GM12873 (cell line): ENCODE data around the gene RNF112.

Experiments
- TF ChIP-seq, protein P1 (sequence below): IDR thresholded peaks from 2 replicates; pipeline ENCODE4 v1.5.1; 2012; ENCODE audit warnings: low read depth, mild to moderate bottlenecking, moderate library complexity, low read length, control low read depth; ENCODE audit not compliant: insufficient read depth; ENCODE audit errors: missing control alignments

RNF112 gene

DNA sequence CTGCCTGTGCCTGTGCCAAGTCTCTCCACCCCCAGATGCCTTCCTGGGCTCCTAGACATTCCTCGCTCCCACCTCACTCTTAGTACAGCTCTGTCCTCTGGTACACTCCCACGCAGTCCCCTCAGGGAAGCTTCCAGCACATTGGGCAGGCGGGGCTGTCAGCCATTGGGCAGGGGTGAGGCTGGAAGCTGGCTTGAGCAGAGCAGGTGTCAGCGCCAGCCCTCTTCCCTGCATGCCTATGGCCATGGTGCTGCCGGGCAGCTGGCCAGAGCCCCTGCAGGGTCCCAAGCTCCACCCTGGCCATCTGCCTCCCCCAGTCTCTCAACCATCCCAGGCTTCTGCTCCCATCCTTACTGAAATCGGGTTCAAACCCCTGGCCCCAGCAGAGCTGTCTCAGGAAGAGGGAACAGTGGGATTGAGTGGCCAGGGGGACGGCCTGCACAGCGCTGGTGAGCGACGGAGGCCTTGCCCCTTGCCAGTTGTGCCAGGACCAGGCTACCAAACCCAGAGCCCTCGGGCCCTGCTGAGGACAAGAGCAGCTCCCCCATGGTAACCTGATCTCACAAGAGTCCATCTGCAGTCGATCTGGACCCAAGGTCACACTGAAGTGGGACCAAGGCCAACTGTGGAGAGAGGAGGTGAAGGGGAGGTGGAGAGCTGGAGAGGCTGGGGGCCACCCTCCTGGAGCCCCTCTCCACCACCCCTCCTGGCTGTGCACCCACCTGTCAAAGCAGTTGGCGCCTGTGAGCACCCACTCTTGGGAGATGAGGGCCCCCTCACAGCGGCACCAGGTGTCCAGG is 46.1 kb upstream of the RNF112 start:
- TF ChIP-seq, protein P1, sequence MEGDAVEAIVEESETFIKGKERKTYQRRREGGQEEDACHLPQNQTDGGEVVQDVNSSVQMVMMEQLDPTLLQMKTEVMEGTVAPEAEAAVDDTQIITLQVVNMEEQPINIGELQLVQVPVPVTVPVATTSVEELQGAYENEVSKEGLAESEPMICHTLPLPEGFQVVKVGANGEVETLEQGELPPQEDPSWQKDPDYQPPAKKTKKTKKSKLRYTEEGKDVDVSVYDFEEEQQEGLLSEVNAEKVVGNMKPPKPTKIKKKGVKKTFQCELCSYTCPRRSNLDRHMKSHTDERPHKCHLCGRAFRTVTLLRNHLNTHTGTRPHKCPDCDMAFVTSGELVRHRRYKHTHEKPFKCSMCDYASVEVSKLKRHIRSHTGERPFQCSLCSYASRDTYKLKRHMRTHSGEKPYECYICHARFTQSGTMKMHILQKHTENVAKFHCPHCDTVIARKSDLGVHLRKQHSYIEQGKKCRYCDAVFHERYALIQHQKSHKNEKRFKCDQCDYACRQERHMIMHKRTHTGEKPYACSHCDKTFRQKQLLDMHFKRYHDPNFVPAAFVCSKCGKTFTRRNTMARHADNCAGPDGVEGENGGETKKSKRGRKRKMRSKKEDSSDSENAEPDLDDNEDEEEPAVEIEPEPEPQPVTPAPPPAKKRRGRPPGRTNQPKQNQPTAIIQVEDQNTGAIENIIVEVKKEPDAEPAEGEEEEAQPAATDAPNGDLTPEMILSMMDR = no peak

DNA sequence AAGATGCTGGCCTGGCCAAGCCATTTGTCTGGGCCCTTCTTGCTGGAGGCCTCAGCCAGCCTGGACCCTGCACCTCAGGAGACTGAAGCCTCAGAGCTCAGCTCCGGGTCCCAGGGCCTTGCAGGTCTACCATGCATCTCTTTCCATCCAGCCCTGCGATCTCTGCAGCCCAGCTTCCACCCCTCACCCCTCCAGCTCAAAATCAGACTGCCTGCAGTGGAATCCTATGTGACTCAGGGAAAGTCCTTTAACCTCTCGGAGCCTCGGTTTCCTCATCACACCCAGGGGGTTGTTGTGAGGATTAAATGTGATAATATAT is 45.6 kb upstream of the RNF112 start:
- TF ChIP-seq, protein P1 = no peak

DNA sequence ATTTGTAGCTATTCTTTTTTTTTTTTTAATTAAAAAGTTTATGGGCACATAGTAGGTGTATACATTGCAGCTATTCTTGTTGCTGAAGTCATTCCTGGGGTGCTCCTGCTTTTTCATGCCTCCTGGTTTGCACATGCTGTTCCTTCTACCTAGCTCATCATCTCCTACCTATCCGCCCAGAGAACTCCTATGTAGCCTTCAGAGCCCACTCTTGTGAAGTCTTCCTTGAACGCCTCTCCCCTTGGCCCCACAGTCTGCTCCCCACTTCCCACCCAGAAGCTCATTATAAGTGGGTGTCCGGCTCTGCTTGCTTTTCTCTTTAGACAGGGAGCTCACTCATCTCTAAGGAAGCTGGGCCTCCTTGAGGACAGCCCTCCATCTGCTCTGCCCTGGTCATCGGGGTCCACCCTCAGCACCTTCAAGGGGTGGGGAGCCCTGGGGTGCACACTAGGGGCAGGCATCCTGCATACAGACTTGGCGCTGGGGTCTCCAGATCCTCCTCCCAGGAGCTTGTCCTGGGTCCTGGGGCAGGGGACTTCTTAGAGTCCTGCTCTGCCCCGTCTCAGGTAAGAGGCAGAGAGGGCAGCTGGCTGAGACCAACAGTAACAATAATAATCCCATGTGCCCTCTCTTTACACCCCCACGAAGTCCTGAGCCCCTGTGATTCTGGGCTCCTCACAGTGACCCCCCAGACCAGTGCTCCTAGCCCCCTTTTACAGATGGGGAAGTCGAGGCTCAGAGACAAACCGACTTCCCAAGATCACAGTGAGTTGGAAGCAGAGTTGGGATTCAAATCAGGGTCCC is 45.0 kb upstream of the RNF112 start:
- TF ChIP-seq, protein P1 = no peak

DNA sequence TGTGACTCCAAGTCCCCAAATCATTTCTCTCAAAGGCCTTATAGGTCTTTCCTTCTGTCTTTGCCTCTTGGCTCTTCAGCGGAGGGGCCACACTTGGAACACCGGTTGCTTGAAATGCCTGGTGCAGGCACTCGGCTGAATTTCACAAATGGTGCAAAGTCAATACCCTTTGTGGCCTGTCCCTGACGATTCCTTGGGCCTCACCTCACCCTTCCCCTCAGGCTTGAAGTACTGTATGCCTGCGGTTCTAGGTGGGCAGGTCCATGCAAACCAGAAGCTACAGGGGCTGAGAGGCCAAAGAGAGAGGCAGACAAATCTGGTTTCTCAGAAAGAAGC is 44.4 kb upstream of the RNF112 start:
- TF ChIP-seq, protein P1 = no peak

DNA sequence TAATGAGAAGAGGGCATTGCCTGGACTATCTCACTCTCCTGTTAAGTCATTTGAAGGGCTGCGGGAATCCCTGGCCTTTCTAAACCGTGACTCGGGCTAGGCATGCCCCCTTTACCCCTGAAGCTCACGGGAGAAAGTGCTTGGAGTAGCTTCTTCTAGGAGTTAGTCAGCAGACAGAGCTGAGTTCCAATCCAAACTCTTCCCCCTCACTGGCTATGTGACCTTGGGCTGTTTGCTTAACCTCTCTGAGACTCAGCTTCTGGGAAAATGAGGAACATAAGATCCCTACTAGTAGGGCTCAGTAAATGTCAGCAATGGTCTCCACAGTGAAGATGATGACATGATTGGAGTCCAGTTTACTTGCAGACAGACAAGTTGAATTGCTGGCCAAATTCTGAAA is 42.8 kb upstream of the RNF112 start:
- TF ChIP-seq, protein P1 = no peak

DNA sequence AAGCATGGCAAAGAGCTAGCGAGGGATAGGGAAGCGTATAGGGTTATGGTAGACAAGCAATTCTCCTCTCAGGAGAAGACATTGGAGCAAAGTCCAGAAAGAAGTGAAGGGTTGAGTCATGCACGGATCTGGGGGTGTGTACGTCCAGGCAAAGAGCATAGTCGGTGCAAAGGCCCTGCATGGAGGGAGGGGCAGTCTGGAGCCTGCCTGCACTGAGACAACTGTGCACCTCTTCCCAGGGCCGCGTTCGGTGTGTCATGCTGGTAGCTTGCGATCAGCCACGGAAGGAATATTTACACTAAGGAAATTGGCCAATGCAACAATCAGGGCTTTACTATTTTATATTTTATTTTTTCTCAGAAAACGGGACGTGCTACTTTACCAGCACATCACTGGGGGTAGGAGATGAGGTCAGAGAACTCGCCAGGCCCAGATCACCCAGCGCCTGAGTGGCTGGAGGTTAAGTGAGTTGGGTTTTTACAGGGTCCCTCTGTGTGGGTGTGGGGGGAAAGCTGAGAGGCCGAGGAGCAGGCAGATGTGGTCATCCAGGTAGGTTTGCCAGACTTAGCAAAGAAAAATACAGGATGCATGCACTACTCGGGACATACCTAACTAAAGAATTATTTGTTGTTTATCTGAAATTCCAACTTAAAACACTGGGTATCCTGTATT is 41.8 kb upstream of the RNF112 start:
- TF ChIP-seq, protein P1 = no peak

DNA sequence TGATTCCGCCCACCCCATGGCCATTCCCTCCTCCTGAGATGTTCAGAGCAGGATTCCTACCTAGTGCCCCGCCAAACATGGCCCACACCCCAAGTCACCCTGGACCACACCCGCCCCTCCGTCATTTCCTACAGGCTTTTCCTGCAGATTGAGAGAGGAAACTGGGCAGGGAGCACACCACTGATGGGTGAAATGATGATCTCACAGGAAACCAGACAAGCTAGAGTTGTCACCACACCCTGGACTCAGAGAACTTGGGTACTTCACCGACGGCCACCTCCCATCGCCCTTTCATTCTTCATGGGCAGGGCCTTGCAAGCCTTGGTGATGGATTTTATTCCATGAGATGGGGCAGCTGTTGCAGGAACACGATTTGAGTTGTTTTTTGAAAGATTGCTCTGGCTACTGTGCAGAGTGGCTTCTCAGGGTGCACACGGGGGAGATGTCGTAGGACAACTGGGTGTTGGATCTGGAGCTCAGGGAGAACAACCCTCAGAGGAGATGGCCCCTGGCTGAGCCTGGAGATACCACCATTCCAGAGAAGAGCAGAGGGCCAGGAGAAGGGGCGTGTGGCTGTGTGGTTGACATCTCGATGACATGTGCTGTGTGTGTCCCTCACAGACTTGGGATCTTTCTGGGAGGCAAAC is 41.1 kb upstream of the RNF112 start:
- TF ChIP-seq, protein P1 = no peak
